ENCODE results near the gene LIPK.

The LIPK gene

DNA sequence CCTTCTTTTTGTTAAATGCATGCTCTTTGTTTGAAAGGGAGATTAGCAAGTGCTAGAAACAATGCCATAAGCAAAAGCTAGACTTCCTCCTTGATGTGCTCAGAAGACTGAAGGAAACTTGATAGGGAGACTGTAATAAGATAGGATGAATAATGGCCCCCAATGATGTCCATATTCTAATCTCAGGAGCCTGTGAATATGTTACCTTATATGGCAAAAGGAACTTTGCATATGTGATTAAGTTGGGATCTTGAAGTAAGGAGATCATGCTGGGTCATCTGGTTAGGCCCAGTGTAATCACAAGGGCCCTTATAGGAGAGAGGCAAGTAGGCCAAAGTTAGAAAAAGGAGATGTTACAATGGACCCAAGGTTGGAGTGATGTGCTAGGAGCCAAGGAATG, 82.9 kb downstream of the LIPK start:
- no peak for DNase-seq

DNA sequence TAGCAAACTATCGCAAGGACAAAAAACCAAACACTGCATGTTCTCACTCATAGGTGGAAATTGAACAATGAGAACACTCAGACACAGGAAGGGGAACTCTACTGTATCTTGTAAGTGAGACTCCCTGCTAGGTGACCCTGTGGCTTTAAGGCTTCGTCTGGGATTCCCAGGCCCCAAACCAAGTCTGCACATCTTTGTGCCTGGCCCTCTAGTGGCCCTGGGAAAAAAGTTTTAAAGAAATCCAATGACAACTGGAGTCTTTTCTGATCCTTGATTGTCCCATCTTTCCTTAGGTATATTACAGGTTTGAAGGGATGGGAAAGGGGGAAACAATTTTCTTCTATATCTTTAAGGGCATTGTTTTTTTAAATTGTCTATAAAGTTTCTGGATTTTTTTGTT, 85.9 kb downstream of the LIPK start:
- peak; percentile 1 for DNase-seq

DNA sequence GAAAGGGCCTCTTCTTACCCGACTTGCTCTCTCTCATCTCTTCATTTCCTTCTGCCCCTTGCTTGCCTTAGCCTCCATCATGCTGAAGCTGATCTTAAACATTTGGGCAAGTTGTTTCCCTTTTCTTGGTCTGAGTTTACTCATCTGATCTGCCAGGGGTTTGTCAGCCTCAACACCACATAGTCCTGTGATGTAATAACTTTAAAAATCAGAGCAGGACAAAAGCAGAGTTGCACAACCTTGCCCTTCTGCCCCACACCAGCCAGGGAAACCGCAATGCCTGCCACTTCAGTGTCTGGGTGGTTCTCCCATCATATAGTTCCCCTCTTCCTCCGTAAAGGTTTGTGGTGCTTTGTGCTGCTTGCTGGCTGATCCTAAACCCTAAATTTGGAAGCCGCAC, 86.6 kb downstream of the LIPK start:
- DNase-seq = no peak

- DNase-seq = no peak
These were observed 87.8 kb downstream of the LIPK start for GRCh38 chr10:88793712-88794299.

DNA sequence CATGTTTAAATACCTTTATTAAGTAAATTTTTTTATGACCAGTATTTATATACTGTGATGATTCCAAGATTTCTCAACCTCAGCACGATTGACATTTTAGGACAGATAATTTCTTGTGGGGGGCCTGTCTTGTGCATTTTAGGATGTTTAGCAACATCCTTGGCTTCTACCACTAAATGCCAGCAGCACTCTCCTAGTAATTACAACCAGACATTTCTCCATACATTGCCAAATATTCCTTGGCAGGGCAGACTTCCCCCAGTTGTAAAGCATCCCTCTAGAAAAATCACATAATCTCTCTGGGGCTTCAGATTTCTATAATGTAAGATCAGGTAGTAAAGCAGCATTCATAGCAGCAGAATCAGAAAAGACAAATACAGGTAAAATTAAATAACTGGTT, 88.7 kb downstream of the LIPK start:
- DNase-seq = no peak

DNA sequence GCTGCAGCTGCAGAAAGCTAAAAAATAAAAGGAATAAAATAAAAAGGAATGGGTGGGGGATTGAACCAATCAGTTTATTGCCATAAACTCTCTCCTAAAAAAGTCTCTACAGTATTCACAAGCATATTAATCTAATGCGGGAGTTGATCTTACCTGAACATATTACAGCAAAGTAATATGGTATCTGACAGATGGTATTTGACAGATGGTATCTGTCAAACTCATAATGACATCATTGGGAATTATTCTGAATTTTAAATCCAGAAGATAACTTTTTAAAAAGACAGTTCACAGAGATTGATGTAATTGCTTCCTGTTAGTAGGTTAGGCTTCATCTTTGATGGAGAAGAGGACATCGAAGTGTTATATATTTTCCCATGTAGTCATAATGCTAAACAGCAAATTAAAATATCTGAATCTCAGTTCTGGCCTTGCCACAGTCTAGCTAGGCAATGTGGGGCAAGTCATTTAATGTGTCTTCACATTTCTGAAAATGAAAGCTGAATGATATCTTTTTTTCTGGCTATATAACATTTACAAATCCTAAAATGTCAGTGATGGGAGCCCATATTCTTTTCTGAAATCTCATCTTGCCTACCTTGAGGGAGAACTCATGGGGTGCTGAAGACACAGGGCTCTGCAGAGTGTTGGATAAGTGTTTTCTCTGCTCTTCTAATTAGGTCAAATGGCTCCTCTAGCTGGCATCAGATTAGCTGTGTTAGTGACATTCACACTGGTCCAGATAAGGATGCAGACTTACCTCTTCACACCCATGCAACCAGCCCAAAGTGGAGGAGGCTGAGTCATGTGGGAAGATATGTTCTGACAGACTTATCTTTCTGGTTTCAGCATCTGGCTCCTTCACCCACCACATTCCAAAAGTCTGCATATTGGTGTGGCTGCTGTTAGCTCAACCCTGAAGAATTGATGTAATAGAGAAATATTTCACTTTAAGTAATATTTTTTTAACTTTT, 94.4 kb downstream of the LIPK start:
- no peak for DNase-seq
